OCI-LY7 (cell line): ENCODE measurements around the gene HS3ST4. TPM values are rescaled to one million over a fixed set of nuclear protein-coding genes. Genes with fewer than 3 reads are reported as not detected.

Source experiments
- BruUV-seq: library from RNA; stranded (reverse); fragments of 400-500 nt; replicated peaks from 2 replicates; lab custom pipeline; 2021; lab: Mats Ljungman, UMichigan
- CTCF ChIA-PET: fragments of 300-600 bp; sonication (Branson Sonifier 250); formaldehyde crosslinking; loops from one replicate; lab custom pipeline; 2022; ENCODE audit warnings: antibody characterized with exemption; ENCODE audit not compliant: unreplicated experiment; lab: Charles Lee
- POLR2A ChIA-PET: fragments of 300-600 bp; sonication (Branson Sonifier 250); formaldehyde crosslinking; loops from one replicate; lab custom pipeline; 2022; ENCODE audit warnings: antibody characterized with exemption; lab: Charles Lee
- DNase-seq: peaks from one replicate; pipeline ENCODE4 v3.0.0-alpha.2; 2015; ENCODE audit warnings: low spot score
- H2AFZ ChIP-seq: fragments of 200-600 bp; sonication (generic), shearing (Covaris generic); 2 replicates; pipeline ENCODE4 v1.6.1; 2014; ENCODE audit warnings: mild to moderate bottlenecking, antibody characterized with exemption, low read length, moderate library complexity
- H3K27ac ChIP-seq: fragments of 200-600 bp; sonication (generic); 2 replicates; pipeline ENCODE4 v1.5.1; 2014; ENCODE audit warnings: mixed run types, low read depth, mild to moderate bottlenecking, moderate library complexity, low read length, inconsistent platforms; ENCODE audit not compliant: poor library complexity, severe bottlenecking
- H3K36me3 ChIP-seq: fragments of 200-600 bp; sonication (generic); 2 replicates; pipeline ENCODE4 v1.6.1; 2014; ENCODE audit warnings: mild to moderate bottlenecking, antibody characterized with exemption, low read length, moderate library complexity, mixed read lengths; ENCODE audit not compliant: insufficient read depth
- H3K4me1 ChIP-seq: fragments of 200-600 bp; sonication (generic); 2 replicates; pipeline ENCODE4 v1.5.1; 2014; ENCODE audit warnings: mild to moderate bottlenecking, low read length; ENCODE audit not compliant: insufficient read depth, poor library complexity, severe bottlenecking
- H3K4me2 ChIP-seq: fragments of 200-600 bp; sonication (generic); 2 replicates; pipeline ENCODE4 v1.6.1; 2014; ENCODE audit warnings: mild to moderate bottlenecking, low read length
- H3K4me3 ChIP-seq: fragments of 200-600 bp; sonication (generic); 2 replicates; pipeline ENCODE4 v1.5.1; 2014; ENCODE audit warnings: mild to moderate bottlenecking, low read depth, low read length; ENCODE audit not compliant: poor library complexity, severe bottlenecking
- H3K79me2 ChIP-seq: fragments of 200-600 bp; sonication (generic); 2 replicates; pipeline ENCODE4 v1.6.1; 2016; ENCODE audit warnings: low read depth, mild to moderate bottlenecking, low read length, moderate library complexity, mixed read lengths; ENCODE audit not compliant: insufficient read depth
- H3K9me2 ChIP-seq: fragments of 200-600 bp; sonication (generic); 2 replicates; pipeline ENCODE4 v1.6.1; 2016; ENCODE audit warnings: mild to moderate bottlenecking, low read length, mixed read lengths; ENCODE audit not compliant: insufficient read depth
- H3K9me3 ChIP-seq: fragments of 200-600 bp; sonication (generic); 2 replicates; pipeline ENCODE4 v1.6.1; 2014; ENCODE audit warnings: mild to moderate bottlenecking, mixed run types, low read length, mixed read lengths
- H4K20me1 ChIP-seq: fragments of 200-600 bp; sonication (generic); 2 replicates; pipeline ENCODE4 v1.6.1; 2014; ENCODE audit warnings: mild to moderate bottlenecking, antibody characterized with exemption, low read length, moderate library complexity, mixed read lengths; ENCODE audit not compliant: insufficient read depth
- EZH2phosphoT487 ChIP-seq: fragments of 200-600 bp; sonication (generic); IDR thresholded peaks from 2 replicates; pipeline ENCODE4 v1.6.1; 2018; ENCODE audit warnings: low read depth, borderline replicate concordance, mild to moderate bottlenecking, mixed run types, antibody characterized with exemption, low read length, moderate library complexity, mixed read lengths
- intact Hi-C: fragments of 100-400 bp; cut with micrococcal nuclease; formaldehyde crosslinking; loops from one replicate; pipeline ENCODE4 v1.10.0; 2022; ENCODE audit not compliant: unreplicated experiment
- total RNA-seq, 2 experiments: library from RNA; depleted of rRNA in 1 of 2; stranded (reverse); fragments of >200 nt in 1 of 2; shearing (Covaris generic) in 1 of 2; gene quantifications; 2 replicates each; pipeline ENCODE4 v1.2.3, GENCODE V29; 2014 to 2022
- TF ChIP-seq, protein P1 (sequence below): fragments of 200-600 bp; sonication (generic); conservative IDR thresholded peaks from 2 replicates; pipeline ENCODE4 v1.5.1; 2014; ENCODE audit warnings: mild to moderate bottlenecking, antibody characterized with exemption, low read length, moderate library complexity, mixed read lengths

The HS3ST4 gene
- total RNA-seq, 2 experiments from 2014 or later = not detected

DNA sequence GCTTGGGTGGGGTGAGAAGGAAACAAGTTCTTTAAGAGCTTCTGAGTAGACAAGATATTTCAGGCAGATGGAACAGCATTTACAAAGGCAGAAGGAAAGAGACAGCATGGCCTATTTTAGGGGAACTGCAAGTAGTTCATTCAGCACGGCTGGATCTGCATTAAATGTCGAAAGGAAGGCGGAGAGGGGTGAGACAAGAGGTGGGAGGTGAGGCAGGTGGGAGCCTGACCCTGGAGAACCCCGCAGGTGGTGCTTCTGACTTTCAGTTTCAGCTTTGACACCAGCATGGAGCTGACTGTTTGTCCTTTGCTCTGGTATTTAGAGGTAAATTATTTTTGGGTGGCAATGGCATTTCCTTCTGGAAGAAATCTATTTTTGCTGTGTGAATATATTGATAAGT lies 194.8 kb downstream of the HS3ST4 start:
- H3K79me2 ChIP-seq = no peaks in the 10 kb centered on the region
- no peak overlapping the region for H3K4me2 ChIP-seq
- no peak overlapping the region for H3K4me3 ChIP-seq
- H3K4me1 ChIP-seq = no peaks in the 10 kb centered on the region
- no peak for DNase-seq
- H3K9me2 ChIP-seq = no peaks in the 10 kb centered on the region
- no peak overlapping the region for H3K27ac ChIP-seq
- no TSS peak for BruUV-seq
- no peaks in the 10 kb centered on the region for H3K36me3 ChIP-seq
- ChIA-PET POLR2A (no interaction called here), CTCF (no interaction called here)
- H4K20me1 ChIP-seq = no peaks in the 10 kb centered on the region
- intact Hi-C loops = no loop called here
- H2AFZ ChIP-seq = no peak overlapping the region
- no peaks in the 10 kb centered on the region for H3K9me3 ChIP-seq
- no peak for TF ChIP-seq EZH2phosphoT487
- TF ChIP-seq, protein P1, sequence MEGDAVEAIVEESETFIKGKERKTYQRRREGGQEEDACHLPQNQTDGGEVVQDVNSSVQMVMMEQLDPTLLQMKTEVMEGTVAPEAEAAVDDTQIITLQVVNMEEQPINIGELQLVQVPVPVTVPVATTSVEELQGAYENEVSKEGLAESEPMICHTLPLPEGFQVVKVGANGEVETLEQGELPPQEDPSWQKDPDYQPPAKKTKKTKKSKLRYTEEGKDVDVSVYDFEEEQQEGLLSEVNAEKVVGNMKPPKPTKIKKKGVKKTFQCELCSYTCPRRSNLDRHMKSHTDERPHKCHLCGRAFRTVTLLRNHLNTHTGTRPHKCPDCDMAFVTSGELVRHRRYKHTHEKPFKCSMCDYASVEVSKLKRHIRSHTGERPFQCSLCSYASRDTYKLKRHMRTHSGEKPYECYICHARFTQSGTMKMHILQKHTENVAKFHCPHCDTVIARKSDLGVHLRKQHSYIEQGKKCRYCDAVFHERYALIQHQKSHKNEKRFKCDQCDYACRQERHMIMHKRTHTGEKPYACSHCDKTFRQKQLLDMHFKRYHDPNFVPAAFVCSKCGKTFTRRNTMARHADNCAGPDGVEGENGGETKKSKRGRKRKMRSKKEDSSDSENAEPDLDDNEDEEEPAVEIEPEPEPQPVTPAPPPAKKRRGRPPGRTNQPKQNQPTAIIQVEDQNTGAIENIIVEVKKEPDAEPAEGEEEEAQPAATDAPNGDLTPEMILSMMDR = no peak

DNA sequence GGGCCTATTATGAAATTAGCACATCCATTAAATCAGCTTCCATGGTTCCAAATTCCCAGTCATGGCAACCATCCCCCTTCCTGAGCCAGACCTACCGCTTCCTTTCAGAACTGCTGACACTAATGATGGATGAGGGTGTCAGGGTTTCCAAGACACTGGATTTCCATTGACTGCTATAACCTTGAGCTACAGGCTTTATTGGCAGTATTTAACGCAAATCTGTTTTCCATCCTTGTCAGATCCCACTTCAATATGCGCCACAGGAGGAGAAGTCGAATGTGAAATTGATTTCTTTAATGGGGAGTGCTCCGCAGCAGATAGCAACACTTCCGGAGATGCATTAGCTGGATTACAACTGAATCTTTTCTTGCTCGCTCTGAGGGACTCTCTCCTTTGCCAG lies 197.1 kb downstream of the HS3ST4 start:
- H3K4me1 ChIP-seq = no peaks in the 10 kb centered on the region
- H3K27ac ChIP-seq = no peak overlapping the region
- H3K79me2 ChIP-seq = no peaks in the 10 kb centered on the region
- TF ChIP-seq, protein P1 = no peak
- no peak for TF ChIP-seq EZH2phosphoT487
- BruUV-seq = no TSS peak
- no peak overlapping the region for H3K4me3 ChIP-seq
- POLR2A ChIA-PET = interaction anchor here (0.8 kb wide), 2 partner anchors 8 to 116 kb away, joined by 3 to 4 read pairs; no protein-coding TSS in a partner anchor
- H3K36me3 ChIP-seq = no peaks in the 10 kb centered on the region
- H3K9me2 ChIP-seq = no peaks in the 10 kb centered on the region
- H3K9me3 ChIP-seq = no peaks in the 10 kb centered on the region
- CTCF ChIA-PET = no interaction called here
- no peak overlapping the region for H3K4me2 ChIP-seq
- H2AFZ ChIP-seq = no peak overlapping the region
- no peak for DNase-seq
- H4K20me1 ChIP-seq = no peaks in the 10 kb centered on the region
- intact Hi-C loops = no loop called here

DNA sequence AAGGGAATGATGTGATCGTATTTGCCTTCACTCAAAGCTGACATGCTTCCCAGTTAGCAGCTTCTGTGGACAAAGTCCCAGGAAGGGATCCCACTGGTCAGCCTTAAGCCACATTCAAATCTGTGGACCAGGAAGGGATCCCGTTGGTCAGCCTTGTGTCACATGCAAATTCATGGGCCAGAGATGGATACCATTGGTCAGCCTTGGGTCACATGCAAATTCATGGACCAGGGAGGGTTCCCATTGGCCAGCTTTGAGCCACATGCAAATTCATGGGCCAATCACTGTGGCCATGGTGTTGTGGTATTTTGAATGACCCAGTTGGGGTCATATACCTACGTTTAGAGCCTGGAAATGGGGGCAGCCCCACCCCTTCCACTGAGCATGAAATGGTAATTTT lies 201.6 kb downstream of the HS3ST4 start:
- TF ChIP-seq, protein P1 = no peak
- no peak for TF ChIP-seq EZH2phosphoT487
- no peaks in the 10 kb centered on the region for H4K20me1 ChIP-seq
- no peaks in the 10 kb centered on the region for H3K36me3 ChIP-seq
- ChIA-PET POLR2A (no interaction called here), CTCF (no interaction called here)
- H3K9me3 ChIP-seq = no peaks in the 10 kb centered on the region
- intact Hi-C loops = no loop called here
- no peak overlapping the region for H3K4me3 ChIP-seq
- no TSS peak for BruUV-seq
- no peak overlapping the region for H2AFZ ChIP-seq
- no peak overlapping the region for H3K27ac ChIP-seq
- no peaks in the 10 kb centered on the region for H3K79me2 ChIP-seq
- H3K4me2 ChIP-seq = no peak overlapping the region
- DNase-seq = no peak
- no peaks in the 10 kb centered on the region for H3K4me1 ChIP-seq
- H3K9me2 ChIP-seq = no peaks in the 10 kb centered on the region
